Neutrophil (primary cell): ENCODE data around the gene CFAP77.

Experiments
- H3K27ac ChIP-seq: fragments of 200-600 bp; sonication (generic); 2 replicates; pipeline ENCODE4 v1.5.1; 2016; ENCODE audit warnings: mild to moderate bottlenecking, moderate library complexity
- H3K27me3 ChIP-seq: fragments of 200-600 bp; sonication (generic); 2 replicates; pipeline ENCODE4 v1.6.0; 2016; ENCODE audit warnings: mild to moderate bottlenecking
- H3K36me3 ChIP-seq: fragments of 200-600 bp; sonication (generic); 2 replicates; pipeline ENCODE4 v1.5.1; 2017
- H3K4me1 ChIP-seq, 2 experiments: fragments of 200-600 bp in 1 of 2; sonication (generic) in 1 of 2; 1 replicate in 1 of 2; 2 replicates in 1 of 2; pipeline versions ENCODE4 v1.5.1 to v1.6.1; 2013 to 2016; ENCODE audit warnings: low read depth in 1 of 2, low read length in 1 of 2, mild to moderate bottlenecking in 1 of 2, moderate library complexity in 1 of 2; ENCODE audit not compliant: control insufficient read depth in 1 of 2, insufficient read depth in 1 of 2
- H3K4me3 ChIP-seq, 2 experiments: fragments of 200-600 bp in 1 of 2; sonication (generic) in 1 of 2; 1 replicate in 1 of 2; 2 replicates in 1 of 2; pipeline ENCODE4 v1.5.1; 2013 to 2016; ENCODE audit warnings: low read depth in 1 of 2, low read length in 1 of 2, mild to moderate bottlenecking in 1 of 2, moderate library complexity in 1 of 2
- H3K9me3 ChIP-seq: fragments of 200-600 bp; sonication (generic); 2 replicates; pipeline ENCODE4 v1.5.1; 2016
- TF ChIP-seq, protein P1 (sequence below): fragments of 200-600 bp; sonication (generic); IDR thresholded peaks from 2 replicates; pipeline ENCODE4 v1.5.1; 2016; ENCODE audit warnings: antibody characterized with exemption

Gene CFAP77

DNA sequence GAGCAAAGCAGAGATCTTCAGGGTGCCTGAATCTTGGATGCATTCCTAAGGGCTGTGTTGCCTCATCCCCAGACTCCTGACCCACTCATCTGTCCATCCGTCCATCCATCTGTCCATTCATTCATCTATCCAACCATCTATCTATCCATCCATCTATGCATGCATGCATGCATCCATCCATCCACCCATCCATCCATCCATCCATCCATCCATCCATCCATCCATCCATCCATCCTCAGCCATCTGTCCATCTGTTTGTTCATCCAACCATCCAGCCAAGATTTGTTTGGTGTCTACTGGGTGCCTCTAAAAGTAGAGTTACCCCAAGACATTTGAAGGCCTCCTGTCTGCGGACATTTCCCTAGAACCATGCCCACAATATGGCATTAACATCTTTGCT is 144.7 kb downstream of the CFAP77 start:
- H3K4me1 ChIP-seq = no peaks in the 10 kb centered on the region
- TF ChIP-seq, protein P1, sequence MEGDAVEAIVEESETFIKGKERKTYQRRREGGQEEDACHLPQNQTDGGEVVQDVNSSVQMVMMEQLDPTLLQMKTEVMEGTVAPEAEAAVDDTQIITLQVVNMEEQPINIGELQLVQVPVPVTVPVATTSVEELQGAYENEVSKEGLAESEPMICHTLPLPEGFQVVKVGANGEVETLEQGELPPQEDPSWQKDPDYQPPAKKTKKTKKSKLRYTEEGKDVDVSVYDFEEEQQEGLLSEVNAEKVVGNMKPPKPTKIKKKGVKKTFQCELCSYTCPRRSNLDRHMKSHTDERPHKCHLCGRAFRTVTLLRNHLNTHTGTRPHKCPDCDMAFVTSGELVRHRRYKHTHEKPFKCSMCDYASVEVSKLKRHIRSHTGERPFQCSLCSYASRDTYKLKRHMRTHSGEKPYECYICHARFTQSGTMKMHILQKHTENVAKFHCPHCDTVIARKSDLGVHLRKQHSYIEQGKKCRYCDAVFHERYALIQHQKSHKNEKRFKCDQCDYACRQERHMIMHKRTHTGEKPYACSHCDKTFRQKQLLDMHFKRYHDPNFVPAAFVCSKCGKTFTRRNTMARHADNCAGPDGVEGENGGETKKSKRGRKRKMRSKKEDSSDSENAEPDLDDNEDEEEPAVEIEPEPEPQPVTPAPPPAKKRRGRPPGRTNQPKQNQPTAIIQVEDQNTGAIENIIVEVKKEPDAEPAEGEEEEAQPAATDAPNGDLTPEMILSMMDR = no peak
- no peaks in the 10 kb centered on the region for H3K9me3 ChIP-seq
- H3K36me3 ChIP-seq = no peaks in the 10 kb centered on the region
- no peak overlapping the region for H3K27ac ChIP-seq
- H3K4me3 ChIP-seq = no peak overlapping the region
- H3K27me3 ChIP-seq = peaks cover 45% of the 10 kb centered on the region

DNA sequence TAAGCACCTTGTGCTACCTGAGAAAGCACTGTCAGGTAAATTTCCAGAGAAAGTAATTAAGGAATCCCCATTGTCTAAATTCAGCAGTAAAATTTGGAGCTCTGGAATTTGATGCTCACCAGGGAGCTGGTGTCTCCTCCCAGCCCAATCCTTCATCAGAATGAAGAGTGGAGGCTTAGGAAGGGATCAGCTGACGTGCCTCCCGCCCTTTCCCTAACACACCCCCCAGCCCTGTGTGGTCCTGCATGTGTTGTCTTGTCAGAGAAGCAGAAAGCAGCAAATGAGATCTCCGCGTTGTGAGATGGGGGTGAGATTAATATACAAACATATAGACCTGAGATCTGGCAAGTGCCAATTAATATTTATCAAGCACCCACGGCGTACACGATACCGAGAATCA is 145.5 kb downstream of the CFAP77 start:
- Histone ChIP-seq H3K27me3 (peaks cover 53% of the 10 kb centered on the region), H3K4me1 (no peaks in the 10 kb centered on the region), H3K36me3 (no peaks in the 10 kb centered on the region), H3K27ac (no peak overlapping the region), H3K4me3 (no peak overlapping the region), H3K9me3 (no peaks in the 10 kb centered on the region)
- TF ChIP-seq, protein P1 = no peak

DNA sequence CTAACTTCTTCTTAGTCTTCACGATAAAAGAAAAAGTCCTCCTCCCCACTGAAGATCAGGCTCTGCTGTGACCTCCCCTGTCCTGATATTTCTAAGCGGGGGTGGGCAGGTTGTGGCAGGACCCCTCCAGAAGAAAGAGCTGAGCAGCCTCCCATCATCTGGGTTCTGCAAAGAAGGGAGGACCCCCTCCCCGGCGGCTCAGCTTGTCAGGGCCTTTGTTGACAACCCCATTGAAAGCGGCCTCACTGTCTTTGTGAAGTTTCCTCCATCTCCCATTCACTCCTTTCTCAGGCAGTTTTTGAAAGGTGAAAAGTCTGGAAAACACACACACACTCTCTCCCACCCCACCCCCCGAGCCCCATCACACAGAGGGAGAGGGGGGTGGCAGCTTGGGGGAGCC is 146.2 kb downstream of the CFAP77 start:
- H3K4me1 ChIP-seq = no peaks in the 10 kb centered on the region
- TF ChIP-seq, protein P1 = no peak
- peaks cover 60% of the 10 kb centered on the region for H3K27me3 ChIP-seq
- H3K27ac ChIP-seq = no peak overlapping the region
- no peaks in the 10 kb centered on the region for H3K36me3 ChIP-seq
- H3K4me3 ChIP-seq = no peak overlapping the region
- no peaks in the 10 kb centered on the region for H3K9me3 ChIP-seq

DNA sequence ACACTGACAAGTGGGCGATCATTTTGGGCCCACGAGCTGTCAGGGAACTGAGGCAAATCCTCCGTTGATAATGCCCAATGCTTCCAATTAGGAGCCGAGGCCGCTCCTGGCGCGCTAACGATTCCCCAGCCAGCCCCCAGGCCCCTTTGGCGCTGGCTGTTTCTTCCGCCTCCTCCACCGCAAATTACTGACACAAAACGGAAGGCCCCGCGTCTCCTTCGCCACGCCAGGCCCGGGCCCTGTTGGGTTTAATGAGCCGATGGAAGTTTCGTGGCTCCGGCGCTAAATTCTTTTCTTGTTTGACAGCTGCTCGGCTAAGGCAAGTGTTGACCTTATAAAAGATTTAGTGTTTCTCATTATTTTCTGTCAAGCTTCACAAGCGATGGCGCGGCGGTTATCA is 146.7 kb downstream of the CFAP77 start:
- H3K9me3 ChIP-seq = no peaks in the 10 kb centered on the region
- H3K4me1 ChIP-seq = no peaks in the 10 kb centered on the region
- H3K27me3 ChIP-seq = peaks cover 65% of the 10 kb centered on the region
- no peak overlapping the region for H3K27ac ChIP-seq
- H3K4me3 ChIP-seq = no peak overlapping the region
- H3K36me3 ChIP-seq = no peaks in the 10 kb centered on the region
- TF ChIP-seq, protein P1 = no peak

DNA sequence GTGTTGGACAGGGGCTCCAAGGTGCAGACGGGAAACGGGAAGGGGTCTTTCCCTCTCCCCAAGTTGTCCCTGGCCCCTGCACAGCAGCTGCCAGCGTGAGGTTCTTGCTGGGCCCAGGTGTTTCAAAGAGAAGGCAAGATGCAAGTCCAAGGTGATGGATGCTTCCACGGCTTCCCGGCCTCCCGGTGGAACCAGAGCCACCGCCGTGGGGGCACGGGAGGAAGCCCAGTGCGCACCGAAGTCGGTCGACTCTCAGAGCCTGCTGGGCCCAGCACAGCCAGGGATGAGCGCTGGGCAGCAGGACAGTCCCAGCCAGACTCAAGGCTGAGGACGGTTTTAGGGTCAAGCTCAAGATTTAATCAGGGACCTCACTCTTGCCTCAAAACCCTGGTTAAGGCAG is 147.1 kb downstream of the CFAP77 start:
- TF ChIP-seq, protein P1 = no peak
- no peak overlapping the region for H3K4me3 ChIP-seq
- H3K27me3 ChIP-seq = peaks cover 69% of the 10 kb centered on the region
- no peaks in the 10 kb centered on the region for H3K9me3 ChIP-seq
- no peaks in the 10 kb centered on the region for H3K4me1 ChIP-seq
- no peak overlapping the region for H3K27ac ChIP-seq
- no peaks in the 10 kb centered on the region for H3K36me3 ChIP-seq

DNA sequence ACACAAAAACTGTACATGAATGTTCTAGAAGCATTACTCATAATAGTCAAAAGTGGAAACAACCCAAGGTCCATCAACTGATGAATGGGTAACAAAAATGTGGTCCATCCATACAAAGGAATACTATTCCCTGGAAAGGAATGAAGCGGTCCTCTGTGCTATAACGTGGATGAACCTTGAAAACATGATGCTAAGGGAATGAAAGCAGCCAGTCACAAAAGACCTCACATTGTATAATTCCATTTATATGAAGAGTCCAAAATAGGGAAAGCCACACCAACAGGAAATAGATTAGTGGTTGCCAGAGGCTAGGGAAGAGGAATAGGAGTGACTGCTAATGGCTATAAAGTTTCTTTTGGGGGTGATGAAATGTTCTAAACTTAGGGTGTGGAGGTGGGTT is 149.7 kb downstream of the CFAP77 start:
- Histone ChIP-seq H3K36me3 (no peaks in the 10 kb centered on the region), H3K9me3 (no peaks in the 10 kb centered on the region), H3K4me3 (no peak overlapping the region), H3K27ac (no peak overlapping the region), H3K4me1 (no peaks in the 10 kb centered on the region), H3K27me3 (peaks cover 87% of the 10 kb centered on the region)
- TF ChIP-seq, protein P1 = no peak
